GM12892 (cell line): Measurements from ENCODE around the gene DLL4.

ENCODE experiments used
- POLR2A ChIP-seq: IDR thresholded peaks from 2 replicates; pipeline ENCODE4 v1.6.1; 2011; ENCODE audit warnings: low read depth, low read length, control low read depth
- POLR2AphosphoS5 ChIP-seq: IDR thresholded peaks from 2 replicates; pipeline ENCODE4 v1.6.1; 2011; ENCODE audit warnings: low read depth, low read length, control low read depth
- TAF1 ChIP-seq: IDR thresholded peaks from 2 replicates; pipeline ENCODE4 v1.6.1; 2011; ENCODE audit warnings: low read depth, mild to moderate bottlenecking, control low read depth, low read length, borderline replicate concordance

DNA sequence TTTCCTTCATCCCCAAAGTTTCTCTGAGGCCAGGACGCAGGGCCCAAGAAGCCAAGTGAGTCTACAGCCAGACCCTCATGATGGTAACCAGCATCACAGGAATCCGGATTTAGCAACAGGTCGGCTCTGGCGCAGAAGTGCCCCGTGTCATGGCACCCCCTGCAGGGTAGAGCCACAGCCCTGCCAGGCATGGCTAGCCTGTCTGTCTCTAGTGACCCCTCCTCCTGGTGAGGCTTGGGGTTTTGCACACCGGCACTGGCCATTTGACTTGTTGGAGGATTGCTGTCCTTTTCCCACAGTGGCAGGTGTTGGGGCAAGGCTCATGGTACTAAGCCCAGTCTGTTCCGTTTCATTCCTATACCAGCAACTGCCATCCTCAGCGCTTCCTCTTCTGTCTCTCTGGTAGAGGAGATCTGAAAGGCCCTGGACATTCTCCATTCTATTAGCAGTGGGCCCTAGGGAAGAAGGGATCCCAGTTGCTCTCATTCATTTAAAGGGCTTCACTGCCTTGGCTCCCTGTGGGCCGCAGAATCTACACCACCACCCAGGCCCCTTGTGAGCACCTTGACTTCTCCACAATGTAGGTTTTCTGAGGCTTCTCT, 14.7 kb downstream of the DLL4 start:
- TF ChIP-seq POLR2A (no peak), POLR2AphosphoS5 (no peak), TAF1 (no peak)
